Activated naive CD4-positive, alpha-beta T cell treated with anti-CD3 and anti-CD28 coated beads, Interleukin-2, amount 10 ng/mL, durations not matched to agents 5 hours and 36 hours (primary cell): ENCODE results near the gene PIKFYVE. TPM values are rescaled to one million over a fixed set of nuclear protein-coding genes. Genes with fewer than 3 reads are reported as not detected.

ENCODE experiments used
- total RNA-seq, 2 experiments: library from RNA; stranded (reverse); gene quantifications; one replicate each; pipeline ENCODE4 v1.2.3, GENCODE V29; 2021

Gene PIKFYVE
- 10 to 100 TPM; 33.1 to 33.9 TPM for total RNA-seq

DNA sequence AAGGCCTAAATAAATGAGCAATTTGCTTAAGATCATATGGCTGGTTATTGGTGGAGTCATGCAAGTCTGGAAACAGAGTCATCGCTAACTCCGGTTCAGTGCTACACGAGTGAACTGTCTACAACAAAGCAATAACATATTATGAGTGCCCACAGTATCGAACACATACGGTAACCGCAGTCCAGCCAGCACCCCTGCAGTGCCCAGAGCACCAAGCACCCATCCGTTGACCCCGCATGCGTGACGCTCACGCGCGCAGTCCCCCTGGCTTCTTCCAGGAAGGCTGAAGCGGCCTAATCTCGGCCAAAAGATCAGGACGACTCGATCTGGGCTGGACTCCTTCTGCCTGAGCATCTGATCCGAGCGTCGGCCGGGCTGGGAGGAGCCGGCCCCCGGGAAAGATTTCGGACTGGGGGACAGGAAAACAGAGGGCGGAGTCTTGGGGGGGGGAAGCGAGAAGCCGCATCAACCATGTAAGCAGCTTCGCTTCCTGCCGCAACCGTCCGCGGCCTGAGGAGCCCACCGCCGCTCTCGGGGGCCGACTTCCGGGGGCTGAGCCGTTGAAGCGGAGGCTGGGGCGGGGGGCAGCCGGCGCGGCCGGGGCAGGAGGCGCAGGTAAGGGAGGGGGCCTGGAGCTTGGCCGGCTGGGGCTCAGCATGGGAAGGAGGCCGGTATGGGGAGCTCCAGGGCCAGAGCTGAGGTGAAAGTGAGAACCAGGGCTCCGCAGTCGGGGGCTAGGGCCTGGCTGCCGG, at the start of gene PIKFYVE:
Gene PIKFYVE (plus strand): TSS at position 455 of the 752 bp plus-strand sequence. CDS start 5,265 bp downstream, outside the sequence.

DNA sequence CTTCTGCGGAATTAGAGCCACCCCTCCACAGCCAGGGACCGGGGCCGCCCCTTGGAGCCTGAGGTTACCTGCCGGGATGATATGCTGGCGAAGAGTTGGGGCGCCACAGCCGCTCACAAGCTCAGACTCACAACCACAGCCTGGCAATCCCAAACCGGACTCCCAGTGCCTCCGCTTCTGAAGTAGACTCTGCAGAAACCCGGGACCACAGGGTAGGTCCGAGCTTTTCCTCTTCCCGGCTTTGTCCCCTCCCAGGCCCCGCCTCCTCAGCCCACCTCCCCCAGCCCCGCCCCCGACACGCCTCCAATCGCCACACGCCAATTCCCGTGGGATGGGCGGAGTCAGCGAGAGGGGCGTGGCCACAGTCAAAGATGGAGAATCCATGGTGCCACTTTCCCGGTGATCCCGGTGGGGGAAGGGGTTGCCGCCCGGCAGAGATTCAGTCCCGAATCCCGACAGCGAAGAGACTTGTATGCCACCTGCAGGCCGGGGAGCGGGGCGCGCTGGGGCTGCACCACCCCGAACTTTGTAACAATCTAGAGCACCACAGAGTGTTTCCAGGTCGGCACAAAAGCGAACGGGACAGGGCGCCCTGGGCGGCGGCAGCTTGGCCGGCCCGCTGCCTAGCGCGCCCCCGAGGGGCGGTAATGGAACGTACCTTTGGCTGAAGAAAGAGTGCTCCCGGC, 11.0 kb upstream of the PIKFYVE start, which contains the start of gene IDH1:
Gene IDH1 (minus strand): TSS at position 201 of the 686 bp plus-strand sequence. CDS start 3,520 bp downstream, outside the sequence.

GRCh38 chr2:208406474-208407451, 140.7 kb downstream of the PIKFYVE start, which contains the start of gene PTH2R:
TSS of gene PTH2R (plus strand) at chr2:208406792. CDS start at chr2:208407044, 252 bp downstream.

Other genes with a start within 250 kb of the PIKFYVE start
- gene PLEKHM3, start 240.7 kb upstream of the PIKFYVE start, total RNA-seq: 1 to 10 TPM; 6.2 to 6.8 TPM
- gene CRYGD, start 141.7 kb upstream of the PIKFYVE start, total RNA-seq: not detected
- gene CRYGC, start 136.4 kb upstream of the PIKFYVE start, total RNA-seq: not detected
- gene CRYGB, start 120.1 kb upstream of the PIKFYVE start, total RNA-seq: not detected
- gene CRYGA, start 102.7 kb upstream of the PIKFYVE start, total RNA-seq: not detected
- not detected for gene C2orf80, start 76.2 kb upstream of the PIKFYVE start, total RNA-seq
- gene IDH1, start 11.2 kb upstream of the PIKFYVE start, total RNA-seq: 10 to 100 TPM; 29.0 to 31.4 TPM
- gene PTH2R, start 140.5 kb downstream of the PIKFYVE start, total RNA-seq: not detected